K562 (cell line): ENCODE data around the gene HEPACAM. TPM values are rescaled to one million over a fixed set of nuclear protein-coding genes. Genes with fewer than 3 reads are reported as not detected.

Source experiments
- ATAC-seq: fragments of 200-7000 bp; cut with Tn5 transposase; 3 replicates; pipeline ENCODE4 v1.9.1; 2020; ENCODE audit warnings: moderate library complexity
- BruUV-seq: library from RNA; stranded (reverse); fragments of 400-500 nt; replicated peaks from 2 replicates; lab custom pipeline; 2021; lab: Mats Ljungman, UMichigan
- CTCF ChIA-PET: fragments of 300-600 bp; formaldehyde crosslinking; extraction: SDS; loops from one replicate; lab custom pipeline; 2021; ENCODE audit warnings: low intra/inter-chr PET ratio; lab: Yijun Ruan, JAX
- POLR2A ChIA-PET: fragments of 300-600, 350-650 bp; sonication (Branson Sonifier 250); formaldehyde crosslinking; extraction: SDS; loops from one replicate; lab custom pipeline; 2021; ENCODE audit warnings: antibody characterized with exemption, inconsistent platforms; lab: Yijun Ruan, JAX
- DNase-seq, 4 experiments: peaks; one replicate each; pipeline versions ENCODE4 v3.0.0 to v3.0.0-alpha.2; 2011 to 2018; ENCODE audit warnings: low spot score in 3 of 4, mixed read lengths in 3 of 4; ENCODE audit errors: extremely low read depth in 1 of 4
- FAIRE-seq: peaks from 2 replicates; lab custom pipeline; 2011; peaks lifted over from hg19 to GRCh38; lab: Jason Lieb, UNC
- H2AFZ ChIP-seq: 2 replicates; pipeline ENCODE4 v1.6.0; 2011; ENCODE audit warnings: low read depth, low read length, control low read depth, inconsistent platforms
- H3K27ac ChIP-seq: fragments of 200-600 bp; 3 replicates; pipeline ENCODE4 v1.8.0; 2011; ENCODE audit warnings: low read depth, mild to moderate bottlenecking, control low read depth, inconsistent platforms, low read length, moderate library complexity, mixed read lengths; ENCODE audit errors: extremely low read depth
- H3K27me3 ChIP-seq, 2 experiments: fragments of 300-600 bp in 1 of 2; 2 replicates in 1 of 2; 3 replicates in 1 of 2; pipeline versions ENCODE4 v1.6.0 to v1.8.0; 2011; ENCODE audit warnings: inconsistent platforms in 2 of 2, low read length in 2 of 2, mild to moderate bottlenecking in 1 of 2, mixed read lengths in 1 of 2, moderate library complexity in 1 of 2; ENCODE audit not compliant: control insufficient read depth in 2 of 2, insufficient read depth in 2 of 2
- H3K36me3 ChIP-seq: fragments of 300-600 bp; 3 replicates; pipeline ENCODE4 v1.8.0; 2011; ENCODE audit warnings: mild to moderate bottlenecking, low read length, inconsistent platforms; ENCODE audit not compliant: control insufficient read depth, insufficient read depth
- H3K4me1 ChIP-seq, 2 experiments: fragments of 200-600 bp in 1 of 2; replicated peaks in 1 of 2; 2 replicates in 1 of 2; 3 replicates in 1 of 2; pipeline versions ENCODE4 v1.5.1 to v1.8.0; 2011; ENCODE audit warnings: inconsistent platforms in 2 of 2, low read length in 2 of 2, mild to moderate bottlenecking in 1 of 2, mixed read lengths in 1 of 2, moderate library complexity in 1 of 2; ENCODE audit not compliant: control insufficient read depth in 2 of 2, insufficient read depth in 2 of 2
- H3K4me2 ChIP-seq: 2 replicates; pipeline ENCODE4 v1.6.1; 2011; ENCODE audit warnings: low read length, control low read depth, inconsistent platforms, mixed read lengths; ENCODE audit not compliant: insufficient read depth
- H3K4me3 ChIP-seq: fragments of 200-600 bp; sonication (generic), shearing (Covaris generic); 2 replicates; pipeline ENCODE4 v1.5.1; 2016; ENCODE audit warnings: control low read depth, inconsistent platforms
- H3K79me2 ChIP-seq: fragments of 200-600 bp; 3 replicates; pipeline ENCODE4 v1.8.0; 2011; ENCODE audit warnings: low read length, inconsistent platforms; ENCODE audit not compliant: control insufficient read depth, insufficient read depth
- H3K9ac ChIP-seq, 2 experiments: 2 replicates each; pipeline versions ENCODE4 v1.6.0 to v1.6.1; 2011; ENCODE audit warnings: low read depth in 2 of 2, low read length in 2 of 2, control low read depth in 1 of 2, inconsistent platforms in 1 of 2, mild to moderate bottlenecking in 1 of 2, mixed read lengths in 1 of 2; ENCODE audit not compliant: insufficient read depth in 1 of 2
- H3K9me1 ChIP-seq: one replicate; pipeline ENCODE4 v1.6.0; 2011; ENCODE audit warnings: inconsistent platforms, mild to moderate bottlenecking, low read length, moderate library complexity; ENCODE audit not compliant: control insufficient read depth, insufficient read depth
- H3K9me3 ChIP-seq: replicated peaks from 2 replicates; pipeline ENCODE4 v1.5.1; 2011; ENCODE audit warnings: low read depth, low read length, inconsistent platforms; ENCODE audit not compliant: control insufficient read depth, insufficient read depth
- H4K20me1 ChIP-seq: replicated peaks from 2 replicates; pipeline ENCODE4 v1.6.1; 2011; ENCODE audit warnings: low read length, inconsistent platforms, mixed read lengths; ENCODE audit not compliant: control insufficient read depth, insufficient read depth
- CTCF ChIP-seq, 3 experiments: IDR thresholded peaks in 2 of 3; conservative IDR thresholded peaks in 1 of 3; 2 replicates each; pipeline ENCODE4 v1.5.1; 2011 to 2012; ENCODE audit warnings: low read length in 3 of 3, mild to moderate bottlenecking in 3 of 3, control low read depth in 2 of 3, improper control_type of control experiment in 1 of 3, inconsistent platforms in 1 of 3, low read depth in 1 of 3, mixed read lengths in 1 of 3, moderate library complexity in 1 of 3; ENCODE audit not compliant: insufficient read depth in 2 of 3
- FOXP1 ChIP-seq: sonication (generic); formaldehyde crosslinking; IDR thresholded peaks from 2 replicates; pipeline ENCODE4 v1.8.0; 2022; ENCODE audit warnings: mild to moderate bottlenecking, missing genetic modification reagents
- FOXP4 ChIP-seq: sonication (generic); formaldehyde crosslinking; IDR thresholded peaks from 2 replicates; pipeline ENCODE4 v1.8.0; 2022; ENCODE audit warnings: mild to moderate bottlenecking, missing genetic modification reagents, borderline replicate concordance
- HNRNPK ChIP-seq: fragments of 200-400 bp; formaldehyde crosslinking; IDR thresholded peaks from one replicate; pipeline ENCODE4 v1.6.1; 2018; ENCODE audit warnings: mild to moderate bottlenecking, low read depth, low read length; ENCODE audit not compliant: poor library complexity, severe bottlenecking
- SMARCC2 ChIP-seq: fragments of 450-650 bp; IDR thresholded peaks from 2 replicates; pipeline ENCODE4 v1.6.1; 2017; ENCODE audit warnings: antibody characterized with exemption, moderate library complexity, mild to moderate bottlenecking, low read depth
- ZBTB34 ChIP-seq: fragments of 250-450 bp; sonication (Bioruptor Pico); IDR thresholded peaks from 2 replicates; pipeline ENCODE4 v1.8.0; 2021; ENCODE audit warnings: mild to moderate bottlenecking, moderate library complexity
- ZNF696 ChIP-seq: fragments of 250-450 bp; sonication (Bioruptor Pico); conservative IDR thresholded peaks from 2 replicates; pipeline ENCODE4 v1.4.0; 2020; ENCODE audit warnings: mild to moderate bottlenecking, moderate library complexity
- WGBS: fragments of 100-300 bp; shearing (Covaris generic); methylation state at CpG from one replicate; pipeline ENCODE4 v1.1.6; 2016; ENCODE audit warnings: low coverage, mixed read lengths; ENCODE audit not compliant: insufficient coverage; ENCODE audit errors: missing lambda C conversion rate; 5-methylcytosine and 5-hydroxymethylcytosine counted together
- in situ Hi-C: fragments of 300-500 bp; cut with MboI; formaldehyde crosslinking; loops from 4 replicates; pipeline ENCODE4 v1.15.0; 2018; ENCODE audit warnings: inconsistent platforms, mixed read lengths
- intact Hi-C: fragments of 100-400 bp; cut with micrococcal nuclease; formaldehyde crosslinking; loops from 2 replicates; pipeline ENCODE4 v1.14.2; 2022
- polyA plus RNA-seq, 8 experiments: library from polyadenylated mRNA; depleted of rRNA in 4 of 8; stranded (reverse) in 5 of 8; unstranded in 3 of 8; fragments of >200 nt; fragmentation: Nextera tagmentation in 2 of 8; fragmentation: Illumina TruSeq in 1 of 8; extraction: Ambion mirVana in 2 of 8; extraction: Trizol in 1 of 8; gene quantifications; 2 replicates each; pipeline versions ENCODE4 v1.2.1 to v1.2.3, GENCODE V29; 2011 to 2014; ENCODE audit warnings: inconsistent platforms in 1 of 8, missing spikeins in 1 of 8
- total RNA-seq, 7 experiments: library from RNA; depleted of rRNA in 6 of 7; stranded (reverse); fragments of >200 nt in 6 of 7; fragmentation: Illumina TruSeq in 2 of 7; extraction: Trizol in 2 of 7; gene quantifications; 2 replicates each; pipeline versions ENCODE4 v1.2.1 to v1.2.3, GENCODE V29; 2011 to 2021; ENCODE audit warnings: low replicate concordance in 1 of 7

Gene HEPACAM
- total and polyA plus RNA-seq, 9 of the 15 experiments (the other 6 are each of a cell fraction or from before 2014, with no cell fraction given): not detected

- H2AFZ ChIP-seq: no peak overlapping the region
- H3K9ac ChIP-seq: no peak overlapping the region
- H3K79me2 ChIP-seq: no peaks in the 10 kb centered on the region
- H3K4me1 ChIP-seq: no peaks in the 10 kb centered on the region
- peaks cover 9 to 53% of the 10 kb centered on the region in 2 experiments for H3K27me3 ChIP-seq
- no peak overlapping the region for H3K4me2 ChIP-seq
- TF ChIP-seq HNRNPK (no peak), FOXP1 (CRISPR knock-in tag) (no peak), FOXP4 (CRISPR knock-in tag) (no peak), ZBTB34 (CRISPR knock-in tag) (no peak), CTCF (IDR thresholded peaks at IDR 0.05 in 2 of 3, conservative IDR thresholded peaks at IDR 0.05 in 1 of 3; ENCODE audit: insufficient read depth in 2 of 3, low read depth in 1 of 3, low read length in 3 of 3) (peak in 1 of 3 experiments; percentile 23; a peak in 1 of 6 replicates), ZNF696 (CRISPR knock-in tag) (no peak), SMARCC2 (no peak)
- TF ChIP-seq, all 486 proteins: peak for 1
- ATAC-seq (0 out of 3 replicates have a peak, but pooled peaks have one; percentile 16), DNase-seq (no peak), FAIRE-seq (no peak)
- H4K20me1 ChIP-seq: 0 out of 2 replicates have a peak, but pooled peaks cover 4% of the 10 kb centered on the region
- POLR2A ChIA-PET: no interaction called here
- H3K36me3 ChIP-seq: no peaks in the 10 kb centered on the region
- no TSS peak for BruUV-seq
- in situ Hi-C loops: no loop called here
- peaks cover 2% of the 10 kb centered on the region for H3K9me1 ChIP-seq
- CTCF ChIA-PET: no interaction called here
- H3K27ac ChIP-seq: no peak overlapping the region
- H3K9me3 ChIP-seq: no peaks in the 10 kb centered on the region
- 2% methylated on average over 3 of the region's 3 CpGs for WGBS
- intact Hi-C loops: no loop called here
- H3K4me3 ChIP-seq: no peak overlapping the region
Observed at GRCh38 chr11:124898263-124898680, 37.6 kb downstream of the HEPACAM start.
